H1 (cell line): ENCODE results near the gene LRTM1. TPM values are rescaled to one million over a fixed set of nuclear protein-coding genes. Genes with fewer than 3 reads are reported as not detected.

ENCODE experiments used
- CTCF ChIA-PET: fragments of 300-600 bp; sonication (Branson Sonifier 250); formaldehyde crosslinking; loops from one replicate; lab custom pipeline; 2021; ENCODE audit not compliant: partially characterized antibody; lab: Charles Lee
- POLR2A ChIA-PET: fragments of 300-600 bp; sonication (Branson Sonifier 250); formaldehyde crosslinking; loops from one replicate; lab custom pipeline; 2021; ENCODE audit warnings: inconsistent platforms; ENCODE audit not compliant: partially characterized antibody; lab: Charles Lee
- DNase-seq, 2 experiments: peaks; one replicate each; pipeline versions ENCODE4 v3.0.0 to v3.0.0-alpha.2; 2010 to 2022; ENCODE audit warnings: low spot score in 2 of 2, low read depth in 1 of 2, mixed read lengths in 1 of 2
- FAIRE-seq: peaks from 2 replicates; lab custom pipeline; 2011; peaks lifted over from hg19 to GRCh38; lab: Jason Lieb, UNC
- H2AFZ ChIP-seq: 2 replicates; pipeline ENCODE4 v1.8.1; 2012; ENCODE audit warnings: low read length, inconsistent platforms
- H2AK5ac ChIP-seq: 2 replicates; pipeline ENCODE4 v1.6.1; 2013; ENCODE audit warnings: low read depth, low read length
- H2BK120ac ChIP-seq: replicated peaks from 2 replicates; pipeline ENCODE3; 2013; ENCODE audit warnings: low read depth, low read length, inconsistent platforms
- H2BK12ac ChIP-seq: 2 replicates; pipeline ENCODE4 v1.6.1; 2013; ENCODE audit warnings: low read depth, low read length
- H2BK15ac ChIP-seq: 2 replicates; pipeline ENCODE4 v1.6.1; 2013; ENCODE audit warnings: low read length
- H2BK20ac ChIP-seq: 2 replicates; pipeline ENCODE4 v1.6.1; 2013; ENCODE audit warnings: low read length
- H2BK5ac ChIP-seq: 2 replicates; pipeline ENCODE4 v1.6.1; 2013; ENCODE audit warnings: low read depth, low read length
- H3K14ac ChIP-seq: 2 replicates; pipeline ENCODE4 v1.6.1; 2013; ENCODE audit warnings: inconsistent platforms; ENCODE audit not compliant: insufficient read length
- H3K18ac ChIP-seq: 2 replicates; pipeline ENCODE4 v1.6.1; 2013; ENCODE audit warnings: low read length; ENCODE audit errors: extremely low read depth
- H3K23ac ChIP-seq: 2 replicates; pipeline ENCODE4 v1.6.1; 2013; ENCODE audit warnings: inconsistent platforms; ENCODE audit not compliant: insufficient read length
- H3K23me2 ChIP-seq: 2 replicates; pipeline ENCODE4 v1.6.1; 2013; ENCODE audit warnings: low read depth, low read length
- H3K27ac ChIP-seq: 2 replicates; pipeline ENCODE4 v1.6.1; 2011; ENCODE audit warnings: low read depth, low read length, inconsistent platforms
- H3K27me3 ChIP-seq, 4 experiments: replicated peaks in 1 of 4; 1 replicate in 1 of 4; 2 replicates in 3 of 4; pipeline versions ENCODE4 v1.6.1 to v1.8.1; 2011 to 2013; ENCODE audit warnings: low read length in 3 of 4, mild to moderate bottlenecking in 3 of 4, inconsistent platforms in 2 of 4, mixed read lengths in 2 of 4, moderate library complexity in 1 of 4; ENCODE audit not compliant: control insufficient read depth in 3 of 4, insufficient read depth in 3 of 4; ENCODE audit errors: extremely low read depth in 1 of 4
- H3K36me3 ChIP-seq, 4 experiments: 2 replicates each; pipeline versions ENCODE4 v1.6.1 to v1.8.1; 2011 to 2013; ENCODE audit warnings: mild to moderate bottlenecking in 4 of 4, low read length in 3 of 4, moderate library complexity in 2 of 4, control low read depth in 1 of 4, inconsistent platforms in 1 of 4; ENCODE audit not compliant: insufficient read depth in 4 of 4, control insufficient read depth in 2 of 4
- H3K4ac ChIP-seq: replicated peaks from 2 replicates; pipeline ENCODE3; 2013; ENCODE audit warnings: low read length, low read depth, mixed read lengths, inconsistent platforms; ENCODE audit not compliant: insufficient read length
- H3K4me1 ChIP-seq, 4 experiments: replicated peaks in 1 of 4; 1 replicate in 1 of 4; 2 replicates in 3 of 4; pipeline versions ENCODE4 v1.6.1 to v1.8.1; 2011 to 2013; ENCODE audit warnings: low read length in 3 of 4, inconsistent platforms in 2 of 4, mixed read lengths in 1 of 4; ENCODE audit not compliant: insufficient read depth in 4 of 4, control insufficient read depth in 3 of 4
- H3K4me2 ChIP-seq, 2 experiments: 2 replicates each; pipeline versions ENCODE4 v1.6.1 to v1.8.1; 2011 to 2013; ENCODE audit warnings: low read depth in 2 of 2, low read length in 2 of 2, control low read depth in 1 of 2, inconsistent platforms in 1 of 2, mild to moderate bottlenecking in 1 of 2; ENCODE audit not compliant: insufficient read depth in 1 of 2
- H3K4me3 ChIP-seq, 4 experiments: fragments of 200-600, 300-600 bp in 1 of 4; sonication (generic), shearing (Covaris generic), sonication (Bioruptor Twin) in 1 of 4; 2 replicates each; pipeline versions ENCODE4 v1.5.1 to v1.8.1; 2011 to 2016; ENCODE audit warnings: low read length in 4 of 4, low read depth in 3 of 4, control low read depth in 2 of 4, inconsistent platforms in 2 of 4, mild to moderate bottlenecking in 2 of 4, mixed read lengths in 1 of 4, moderate library complexity in 1 of 4; ENCODE audit not compliant: insufficient read depth in 2 of 4; ENCODE audit errors: extremely low read depth in 1 of 4
- H3K56ac ChIP-seq: replicated peaks from 2 replicates; pipeline ENCODE3; 2013; ENCODE audit warnings: low read depth, mild to moderate bottlenecking, mixed read lengths, low read length, inconsistent platforms; ENCODE audit not compliant: insufficient read length
- H3K79me1 ChIP-seq: 2 replicates; pipeline ENCODE4 v1.6.1; 2013; ENCODE audit warnings: low read depth, low read length, control low read depth
- H3K79me2 ChIP-seq, 2 experiments: 2 replicates each; pipeline versions ENCODE4 v1.6.1 to v1.8.1; 2012 to 2013; ENCODE audit warnings: low read length in 2 of 2, mild to moderate bottlenecking in 2 of 2, inconsistent platforms in 1 of 2; ENCODE audit not compliant: insufficient read depth in 2 of 2, control insufficient read depth in 1 of 2
- H3K9ac ChIP-seq, 4 experiments: replicated peaks in 1 of 4; 1 replicate in 1 of 4; 2 replicates in 3 of 4; pipeline versions ENCODE4 v1.6.1 to v1.8.1; 2011 to 2013; ENCODE audit warnings: low read depth in 3 of 4, low read length in 3 of 4, control low read depth in 2 of 4, mild to moderate bottlenecking in 2 of 4, moderate library complexity in 2 of 4, inconsistent platforms in 1 of 4; ENCODE audit errors: extremely low read depth in 1 of 4
- H3K9me3 ChIP-seq, 2 experiments: 2 replicates each; pipeline versions ENCODE4 v1.6.1 to v1.8.1; 2012 to 2013; ENCODE audit warnings: mild to moderate bottlenecking in 2 of 2, moderate library complexity in 2 of 2, control low read depth in 1 of 2, inconsistent platforms in 1 of 2, low read depth in 1 of 2, low read length in 1 of 2, mixed read lengths in 1 of 2; ENCODE audit not compliant: insufficient read depth in 2 of 2
- H4K20me1 ChIP-seq, 2 experiments: replicated peaks in 1 of 2; 2 replicates each; pipeline versions ENCODE3 to v1.8.1; 2011 to 2013; ENCODE audit warnings: inconsistent platforms in 2 of 2, low read length in 2 of 2, mild to moderate bottlenecking in 1 of 2; ENCODE audit not compliant: insufficient read depth in 2 of 2, control insufficient read depth in 1 of 2
- H4K5ac ChIP-seq: 2 replicates; pipeline ENCODE4 v1.6.1; 2013; ENCODE audit warnings: low read length, low read depth, mixed read lengths, inconsistent platforms; ENCODE audit not compliant: insufficient read length
- H4K8ac ChIP-seq: 2 replicates; pipeline ENCODE4 v1.8.0; 2013; ENCODE audit warnings: mild to moderate bottlenecking, moderate library complexity, low read length, inconsistent platforms; ENCODE audit not compliant: insufficient read depth; ENCODE audit errors: extremely low read depth
- H4K91ac ChIP-seq: replicated peaks from 2 replicates; pipeline ENCODE3; 2013; ENCODE audit warnings: low read length, mixed read lengths, inconsistent platforms; ENCODE audit not compliant: insufficient read length
- HDAC2 ChIP-seq, 2 experiments: fragments of 300-600 bp in 1 of 2; sonication (generic) in 1 of 2; IDR thresholded peaks; 2 replicates each; pipeline ENCODE4 v1.6.1; 2011 to 2012; ENCODE audit warnings: low read depth in 2 of 2, low read length in 2 of 2, mild to moderate bottlenecking in 2 of 2, moderate library complexity in 2 of 2, borderline replicate concordance in 1 of 2, inconsistent platforms in 1 of 2
- RBBP5 ChIP-seq: IDR thresholded peaks from 2 replicates; pipeline ENCODE4 v1.7.1; 2012; ENCODE audit warnings: low read depth, mild to moderate bottlenecking, inconsistent platforms, low read length, moderate library complexity, borderline replicate concordance
- WGBS, 2 experiments: shearing (Covaris generic) in 1 of 2; methylation state at CpG; one replicate each; pipeline versions ENCODE4 v1.1.6 to v1.1.7; 2013 to 2015; ENCODE audit warnings: low lambda C conversion rate in 2 of 2, mixed read lengths in 2 of 2, inconsistent platforms in 1 of 2, low coverage in 1 of 2, missing lambda C conversion rate in 1 of 2; ENCODE audit not compliant: insufficient replicate concordance in 2 of 2, insufficient coverage in 1 of 2, insufficient read length in 1 of 2; ENCODE audit errors: extremely low coverage in 1 of 2, missing lambda C conversion rate in 1 of 2; 5-methylcytosine and 5-hydroxymethylcytosine counted together
- polyA plus RNA-seq, 7 experiments: library from polyadenylated mRNA; depleted of rRNA in 3 of 7; stranded (reverse) in 5 of 7; unstranded in 2 of 7; fragments of >200 nt in 5 of 7; fragments of 200-250 nt in 2 of 7; gene quantifications; 1 replicate in 5 of 7; 2 replicates in 1 of 7; 4 replicates in 1 of 7; pipeline versions ENCODE4 v1.2.1 to v1.2.3, GENCODE V29; 2011 to 2013; ENCODE audit warnings: missing spikeins in 2 of 7, mixed read lengths in 2 of 7
- total RNA-seq: library from RNA; stranded (reverse); fragmentation: NEBNext Ultra II Directional; extraction: Animal tissue kit (Norgen Biotek cat#: 25700); gene quantifications from 2 replicates; pipeline ENCODE4 v1.2.1, GENCODE V29; 2021

The LRTM1 gene
- total and polyA plus RNA-seq, 2 of the 8 experiments (the other 6 are each of a cell fraction or from before 2014, with no cell fraction given): not detected

- DNase-seq: no peak
- H2BK12ac ChIP-seq: no peak overlapping the region
These were observed 32.2 kb downstream of the LRTM1 start for GRCh38 chr3:54895613-54896012.

More at GRCh38 chr3:54895613-54896012, 32.2 kb downstream of the LRTM1 start:
- H2AK5ac ChIP-seq: no peak overlapping the region
- H3K56ac ChIP-seq: no peak overlapping the region
- no peak overlapping the region for H3K27ac ChIP-seq
- no peak overlapping the region for H3K23ac ChIP-seq
- no peak overlapping the region for H2BK15ac ChIP-seq
- H3K36me3 ChIP-seq: no peaks in the 10 kb centered on the region
- H4K8ac ChIP-seq: no peak overlapping the region
- peaks cover 0 to 4% (median under 1%) of the 10 kb centered on the region in 4 experiments; a peak in 2 of 7 replicates for H3K4me1 ChIP-seq
- WGBS, 2 experiments: 96% methylated on average over 4 of the region's 4 CpGs; no CpG with 5 or more reads in 1 of the 2 experiments
- H2BK20ac ChIP-seq: no peak overlapping the region
- H3K9me3 ChIP-seq: no peaks in the 10 kb centered on the region
- H3K27me3 ChIP-seq: no peaks in the 10 kb centered on the region
- H2BK5ac ChIP-seq: no peak overlapping the region
- H2BK120ac ChIP-seq: no peak overlapping the region
- H4K5ac ChIP-seq: no peak overlapping the region
- no peaks in the 10 kb centered on the region for H3K79me1 ChIP-seq
- CTCF ChIA-PET: interaction anchor here (0.9 kb wide), 1 partner anchor 65 kb away, joined by 3 read pairs; no protein-coding TSS in a partner anchor
- H4K91ac ChIP-seq: no peak overlapping the region
- H3K4ac ChIP-seq: no peak overlapping the region
- H2AFZ ChIP-seq: no peak overlapping the region
- H3K4me2 ChIP-seq: no peak overlapping the region
- H4K20me1 ChIP-seq: no peaks in the 10 kb centered on the region
- FAIRE-seq: no peak
- no peak overlapping the region for H3K18ac ChIP-seq
- H3K4me3 ChIP-seq: no peak overlapping the region
- no peaks in the 10 kb centered on the region; the same call in 1 of the 2 replicates for H3K23me2 ChIP-seq
- H3K14ac ChIP-seq: no peak overlapping the region
- TF ChIP-seq HDAC2 (IDR thresholded peaks at IDR 0.05; ENCODE audit: borderline replicate concordance in 1 of 2, low read depth in 2 of 2, low read length in 2 of 2): no peak
- TF ChIP-seq RBBP5: no peak
- TF ChIP-seq, all 59 proteins: peak for 0
- Histone ChIP-seq H3K79me2 (no peaks in the 10 kb centered on the region), H3K9ac (no peak overlapping the region)
- POLR2A ChIA-PET: no interaction called here
